A172 (cell line): ENCODE data around the gene CFAP58. TPM values are rescaled to one million over a fixed set of nuclear protein-coding genes. Genes with fewer than 3 reads are reported as not detected.

Experiments
- DNase-seq: peaks from one replicate; pipeline ENCODE4 v3.0.0-alpha.2; 2015; ENCODE audit warnings: low spot score
- total RNA-seq: library from RNA; depleted of rRNA; stranded (reverse); fragments of >200 nt; shearing (Covaris generic); gene quantifications from 2 replicates; pipeline ENCODE4 v1.2.3, GENCODE V29; 2014; rRNA removed

The CFAP58 gene
- total RNA-seq, 1 experiment from 2014 or later: 0.83 TPM

- DNase-seq: no peak
Measured at GRCh38 chr10:104483582-104483981, 129.9 kb downstream of the CFAP58 start.

- no peak for DNase-seq
Measured at GRCh38 chr10:104485632-104486031, 132.0 kb downstream of the CFAP58 start.

DNA sequence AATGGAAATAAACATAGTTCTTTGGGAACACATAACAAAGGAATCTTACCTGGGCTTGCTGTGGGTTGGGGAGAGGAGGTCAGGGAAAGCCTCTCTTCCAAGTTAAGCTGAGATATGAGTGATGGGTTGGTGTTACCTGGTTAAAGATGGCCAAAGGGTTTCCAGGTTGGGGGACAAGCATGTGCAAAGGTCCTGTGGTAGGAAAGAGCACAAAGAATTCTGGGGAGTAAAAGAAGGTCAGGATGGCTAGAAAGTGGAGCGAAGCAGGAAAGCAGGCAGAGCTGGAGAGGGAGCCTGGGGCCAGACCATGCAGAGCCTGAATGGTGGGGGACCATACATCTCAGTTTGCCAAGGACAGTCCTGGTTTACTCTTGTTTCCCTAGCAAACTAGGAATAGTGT lies 133.2 kb downstream of the CFAP58 start:
- DNase-seq: no peak

GRCh38 chr10:104487794-104488438 lies 134.3 kb downstream of the CFAP58 start:
- DNase-seq: peak; percentile 27

DNA sequence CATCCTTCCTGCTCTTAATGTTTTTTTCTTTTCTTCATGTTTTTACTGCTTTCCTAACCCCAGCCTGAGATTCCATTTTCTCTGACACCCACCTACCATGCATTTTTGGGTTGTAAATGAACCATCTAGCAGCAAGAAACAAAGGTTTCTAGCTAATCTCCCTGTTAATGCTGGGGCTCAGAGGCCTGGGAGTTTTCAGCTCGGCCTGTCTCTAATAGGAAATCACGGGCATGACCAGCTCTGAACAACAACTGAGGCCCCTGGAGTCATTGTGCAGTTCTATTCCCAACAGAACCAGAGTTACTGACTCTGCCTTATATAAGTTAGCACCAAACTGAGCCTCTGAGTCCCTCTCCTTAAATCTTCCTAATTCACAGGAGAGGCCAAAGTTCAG lies 134.8 kb downstream of the CFAP58 start:
- DNase-seq: no peak

GRCh38 chr10:104492329-104492940 lies 138.8 kb downstream of the CFAP58 start:
- no peak for DNase-seq

GRCh38 chr10:104498347-104499081 lies 144.9 kb downstream of the CFAP58 start:
- no peak for DNase-seq

DNA sequence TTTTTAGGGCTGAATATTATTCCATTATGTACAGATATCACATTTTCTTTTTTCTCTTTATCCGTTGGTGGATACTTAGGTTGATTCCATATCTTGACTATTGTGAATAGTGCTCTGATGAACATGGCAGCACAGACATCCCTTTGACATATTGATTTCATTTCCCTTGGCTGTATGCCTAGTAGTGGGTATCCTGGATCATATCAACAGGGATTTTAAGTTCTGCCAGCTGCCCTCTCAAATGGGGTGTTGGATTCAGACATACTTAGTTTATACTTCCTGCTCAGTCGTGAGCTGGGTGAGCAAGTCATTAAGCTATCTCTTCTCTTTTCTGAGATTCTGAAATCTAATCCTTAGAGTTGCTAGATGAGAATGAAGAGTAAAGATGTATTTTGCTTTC lies 147.8 kb downstream of the CFAP58 start:
- DNase-seq: no peak

GRCh38 chr10:104501864-104502579 lies 148.4 kb downstream of the CFAP58 start:
- DNase-seq: no peak

GRCh38 chr10:104502907-104503306 lies 149.3 kb downstream of the CFAP58 start:
- DNase-seq: no peak

Other genes starting within 250 kb of the CFAP58 start
- 16.8 and 18.6 TPM in 2 replicates for gene SFR1, start 231.7 kb upstream of the CFAP58 start, total RNA-seq
- gene CFAP43, start 121.5 kb upstream of the CFAP58 start, total RNA-seq: 0.07 and 0.31 TPM in 2 replicates
- gene GSTO1, start 98.9 kb upstream of the CFAP58 start, total RNA-seq: 271 and 296 TPM in 2 replicates
- 0.38 and 5.2 TPM in 2 replicates for gene GSTO2, start 84.6 kb upstream of the CFAP58 start, total RNA-seq
- 4.8 and 6.2 TPM in 2 replicates for gene ITPRIP, start 15.4 kb upstream of the CFAP58 start, total RNA-seq